ENCODE measurements around the gene FIP1L1. TPM values are rescaled to one million over a fixed set of nuclear protein-coding genes. Genes with fewer than 3 reads are reported as not detected.

FIP1L1 gene
- total RNA-seq, 1 donor from 2014 or later: 115 TPM

DNA sequence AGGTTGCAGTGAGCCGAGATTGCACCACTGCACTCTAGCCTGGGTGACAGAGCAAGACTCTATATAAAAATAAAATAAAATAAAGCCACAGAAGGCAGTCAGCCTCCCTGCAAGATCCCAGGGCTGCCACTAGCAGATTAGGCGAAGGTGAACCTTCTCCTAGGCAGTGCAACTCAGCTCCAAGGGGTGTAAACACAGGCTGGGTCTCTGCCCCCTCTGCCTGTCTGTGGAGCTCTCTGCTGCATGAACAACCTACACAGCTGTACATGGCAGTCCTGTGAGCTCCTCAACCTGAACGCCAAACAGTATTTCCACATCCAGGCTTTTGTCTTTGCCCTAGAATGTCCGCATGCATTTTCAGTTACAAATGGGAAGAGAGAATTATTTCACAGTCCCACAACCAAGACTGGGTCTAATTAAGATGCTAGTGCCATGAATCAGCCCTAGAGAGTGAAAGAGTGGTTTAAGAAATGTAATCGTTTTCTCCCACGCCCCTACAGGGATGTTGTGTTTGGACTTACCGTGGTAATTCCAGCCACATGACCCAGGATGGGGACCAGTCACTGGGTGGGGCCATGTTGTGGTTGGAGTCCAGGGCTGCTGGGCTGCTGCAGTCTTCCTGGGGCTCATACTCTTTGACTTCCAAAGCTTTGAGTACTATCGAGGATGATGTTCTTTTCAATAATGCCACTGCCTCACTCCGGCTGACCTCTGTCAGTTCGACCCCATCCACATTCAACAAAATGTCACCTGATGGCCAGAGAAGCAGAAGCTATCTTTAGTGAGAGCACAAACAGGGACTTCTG, 99.0 kb downstream of the FIP1L1 start:
- no peak for DNase-seq

DNA sequence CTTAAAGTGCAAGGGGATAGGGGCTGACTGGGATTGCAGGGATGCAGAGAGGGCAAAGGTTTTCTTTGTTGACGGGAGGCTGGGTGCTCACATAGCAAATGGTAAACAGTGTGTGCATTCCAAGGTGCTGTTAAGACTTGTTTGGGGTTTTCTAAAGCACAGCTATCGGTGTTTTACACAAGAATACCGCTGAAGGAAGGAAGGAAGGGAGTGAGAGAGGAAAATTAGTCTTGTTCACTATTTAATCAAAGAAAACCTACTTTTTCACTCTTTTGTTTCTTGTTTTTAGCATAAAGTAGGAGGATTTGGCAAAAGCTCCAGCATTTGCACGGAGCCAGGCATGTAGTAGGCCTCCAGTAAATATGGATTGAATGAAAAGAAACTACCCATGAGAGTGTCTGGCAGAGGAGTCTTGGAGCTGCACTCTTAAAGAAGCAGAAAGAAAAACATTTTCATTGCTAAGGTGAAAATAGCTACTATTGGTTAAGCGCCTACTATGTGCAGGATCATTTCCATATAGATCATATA, 99.7 kb downstream of the FIP1L1 start:
- no peak for DNase-seq

DNA sequence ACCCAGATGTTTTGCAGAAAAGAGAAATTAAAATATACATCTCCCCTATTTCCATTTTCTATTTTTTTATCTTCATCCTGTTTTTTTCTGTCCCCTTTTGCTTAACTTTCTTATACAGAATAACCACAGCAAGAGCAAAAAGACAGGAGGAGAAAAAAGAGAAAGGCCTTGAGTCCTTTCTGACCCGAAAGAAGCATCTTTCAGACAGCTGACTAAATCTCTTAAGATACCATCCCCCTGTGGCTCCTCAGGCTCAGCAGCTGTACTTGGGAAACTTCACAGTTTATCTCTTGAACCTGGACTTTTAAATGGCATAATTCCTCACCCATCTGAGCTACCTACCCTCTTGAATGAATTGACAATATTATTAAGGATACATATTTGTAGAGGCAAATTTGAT, 100.2 kb downstream of the FIP1L1 start:
- no peak for DNase-seq

DNA sequence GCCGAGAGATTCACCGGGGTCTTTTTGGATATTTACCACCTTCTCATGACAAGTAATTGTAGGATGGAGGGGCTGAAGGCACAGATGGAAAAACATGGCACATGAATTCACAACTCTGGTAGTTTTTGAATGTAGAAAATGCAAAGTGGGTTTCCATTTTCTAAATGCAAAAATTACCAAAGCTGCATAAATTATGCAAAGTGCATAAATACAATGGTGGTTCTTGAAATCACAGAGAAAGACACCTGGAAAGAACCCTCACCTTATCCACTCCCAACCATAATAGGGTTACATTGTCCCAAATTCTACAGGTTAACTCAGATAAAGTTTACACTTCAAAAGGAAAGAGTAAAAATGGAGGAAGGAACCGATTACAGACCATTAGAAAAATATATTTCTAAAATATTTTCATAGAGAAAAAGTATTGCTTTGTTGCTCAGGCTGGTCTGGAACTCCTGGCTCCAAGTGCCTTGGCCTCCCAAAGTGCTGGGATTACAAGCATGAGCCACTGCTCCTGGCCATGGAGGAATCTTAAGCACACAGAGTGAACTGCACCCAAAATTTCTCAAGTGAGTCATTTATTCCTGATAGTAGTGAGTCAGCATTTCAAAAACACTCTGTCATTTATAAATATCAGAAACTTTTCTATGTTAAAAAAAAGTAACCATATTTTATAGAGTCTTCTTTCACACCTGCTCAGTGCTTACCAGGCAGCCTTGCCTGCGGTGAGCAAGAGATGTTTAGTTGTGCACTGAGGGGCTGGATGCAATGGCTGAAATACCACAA, 101.4 kb downstream of the FIP1L1 start:
- no peak for DNase-seq

DNA sequence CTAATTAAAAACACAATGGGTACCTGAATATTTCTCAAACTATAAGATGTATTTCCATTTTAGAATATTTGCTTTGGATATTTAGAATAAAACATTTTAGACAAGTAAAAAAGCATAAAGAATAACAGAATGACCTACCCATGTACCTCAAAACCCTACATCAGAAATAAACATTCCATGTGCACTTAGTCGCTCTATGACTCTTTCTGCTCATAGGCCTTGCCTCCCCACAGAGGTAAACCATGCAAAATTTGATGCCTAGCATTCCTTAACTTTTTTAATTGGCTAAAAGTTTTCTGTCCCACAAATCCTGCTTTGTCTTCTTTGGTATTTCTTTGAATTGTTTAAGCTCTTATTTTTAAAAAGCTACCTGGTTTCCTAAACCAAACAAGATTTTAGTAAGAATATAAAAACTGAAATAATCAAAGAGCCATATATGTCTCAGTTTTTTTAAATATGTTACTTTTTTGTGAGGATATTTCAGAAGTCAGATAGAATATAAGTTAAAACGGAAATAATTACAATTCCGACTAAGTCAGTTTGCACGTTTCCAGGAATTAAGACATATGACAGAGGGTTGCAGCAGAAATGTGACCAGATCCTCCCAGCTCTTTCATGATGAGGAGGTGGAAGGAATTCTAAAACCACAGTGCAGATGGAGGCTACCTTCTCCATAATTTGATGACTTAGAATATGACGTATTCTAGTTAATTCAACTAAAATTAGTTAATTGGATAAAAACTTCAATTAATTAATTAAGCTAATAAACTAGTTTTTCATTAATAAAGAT, 102.5 kb downstream of the FIP1L1 start:
- no peak for DNase-seq

DNA sequence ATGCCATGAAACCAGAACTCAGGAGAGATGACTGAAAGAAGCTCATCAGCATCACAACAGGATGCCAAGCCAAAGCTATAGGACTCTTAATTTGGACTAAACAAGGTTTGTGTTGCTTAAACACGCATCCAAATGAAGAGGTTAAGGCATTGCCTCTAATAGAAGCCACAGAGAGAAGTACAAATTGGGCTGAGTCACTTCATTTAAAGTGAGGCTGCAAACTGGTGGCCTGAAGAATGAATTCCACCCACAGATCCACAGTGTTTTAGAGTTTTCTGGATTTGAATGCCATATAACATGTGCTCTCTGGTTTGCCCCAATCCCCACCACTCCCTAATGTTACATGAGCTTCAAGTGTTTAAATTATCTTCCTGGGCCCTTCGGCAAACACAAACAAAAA, 103.5 kb downstream of the FIP1L1 start:
- DNase-seq: no peak

DNA sequence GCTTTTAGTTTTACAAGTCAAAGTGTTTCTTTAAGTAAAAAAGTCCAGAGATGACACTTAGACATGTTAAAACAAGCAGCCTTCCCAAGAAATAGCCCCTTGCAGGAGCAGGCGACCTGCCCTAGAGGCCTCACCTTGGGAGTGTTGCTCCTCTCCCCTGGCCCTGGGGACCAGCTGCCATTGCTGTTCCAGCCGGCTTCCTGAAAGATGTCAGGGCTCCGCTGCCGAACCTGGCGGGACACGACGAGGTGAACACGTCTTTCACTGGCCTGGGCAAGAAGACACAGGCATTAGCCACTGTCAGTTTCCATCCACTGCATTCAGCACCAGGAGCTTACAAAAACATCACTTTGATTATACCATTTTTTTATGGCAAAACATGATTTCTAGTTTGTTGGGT, 104.1 kb downstream of the FIP1L1 start:
- DNase-seq: no peak

DNA sequence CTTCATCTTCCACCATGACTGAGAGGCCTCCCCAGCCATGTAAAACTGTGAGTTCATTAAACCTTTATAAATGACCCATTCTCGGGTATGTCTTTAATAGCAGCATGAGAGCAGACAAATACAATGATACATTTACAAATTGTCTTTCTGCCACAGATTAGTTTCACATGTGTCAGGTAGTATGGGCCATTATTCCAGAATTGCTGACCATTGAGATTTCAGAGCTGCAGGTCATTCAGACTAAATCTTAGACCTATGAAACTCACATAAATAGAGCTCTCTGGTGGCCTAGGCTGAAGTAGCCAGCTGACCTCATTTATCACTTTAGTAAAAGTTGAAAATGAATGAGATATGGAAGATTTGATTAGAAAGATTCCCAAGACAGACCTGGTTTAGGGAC, 105.8 kb downstream of the FIP1L1 start:
- no peak for DNase-seq

DNA sequence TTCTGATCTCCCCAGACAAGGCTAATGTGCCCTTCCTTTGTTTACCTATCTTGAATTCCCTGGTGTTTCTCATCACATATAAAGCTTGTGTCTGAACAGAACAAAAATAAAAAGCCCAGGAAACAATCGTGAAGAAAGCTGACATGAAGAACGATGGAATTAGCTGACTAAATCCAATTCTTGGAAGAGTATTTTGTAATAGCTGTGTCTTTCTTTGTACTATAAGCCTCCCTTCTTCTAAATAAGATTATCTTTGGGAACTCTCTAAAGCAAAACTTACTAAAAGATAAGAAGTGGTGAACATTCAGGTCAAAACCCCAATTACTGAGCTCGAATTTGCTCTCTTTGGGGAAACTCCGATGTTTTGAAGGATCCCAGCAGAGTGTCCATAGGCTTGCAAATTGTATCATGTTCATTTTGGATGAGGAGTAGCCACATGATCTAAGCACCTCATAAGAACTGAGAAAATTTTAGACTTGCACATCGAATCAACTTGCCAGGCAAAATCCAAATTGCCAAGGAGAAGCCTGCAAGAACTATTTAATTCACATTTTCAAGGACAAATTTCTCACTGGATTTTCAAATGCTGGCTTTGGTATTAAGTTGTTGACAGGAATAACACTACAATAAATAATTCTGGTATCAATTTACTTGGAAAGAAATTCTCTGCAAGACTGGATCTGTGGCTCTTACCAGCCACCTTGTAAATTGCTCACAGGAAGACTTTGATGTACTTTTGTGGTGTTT, 107.6 kb downstream of the FIP1L1 start:
- DNase-seq: no peak

DNA sequence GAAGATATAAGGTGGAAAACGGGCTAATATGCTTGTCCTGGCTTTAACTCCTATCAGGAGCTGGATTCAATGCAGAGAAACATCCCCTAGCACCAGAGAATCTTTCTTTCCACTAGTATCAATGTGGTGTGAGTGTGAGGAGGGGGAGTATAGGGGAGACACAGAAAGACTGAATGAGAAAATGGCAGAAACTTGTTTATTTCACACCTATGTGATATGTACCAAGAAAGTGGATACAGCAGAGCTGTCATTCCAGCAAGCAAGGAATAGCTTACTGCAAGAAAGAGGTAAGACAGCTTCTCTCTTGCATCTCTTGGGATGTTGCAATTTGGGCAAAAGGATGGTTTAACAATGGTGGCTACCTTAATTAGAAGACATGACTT, 108.2 kb downstream of the FIP1L1 start:
- DNase-seq: no peak

DNA sequence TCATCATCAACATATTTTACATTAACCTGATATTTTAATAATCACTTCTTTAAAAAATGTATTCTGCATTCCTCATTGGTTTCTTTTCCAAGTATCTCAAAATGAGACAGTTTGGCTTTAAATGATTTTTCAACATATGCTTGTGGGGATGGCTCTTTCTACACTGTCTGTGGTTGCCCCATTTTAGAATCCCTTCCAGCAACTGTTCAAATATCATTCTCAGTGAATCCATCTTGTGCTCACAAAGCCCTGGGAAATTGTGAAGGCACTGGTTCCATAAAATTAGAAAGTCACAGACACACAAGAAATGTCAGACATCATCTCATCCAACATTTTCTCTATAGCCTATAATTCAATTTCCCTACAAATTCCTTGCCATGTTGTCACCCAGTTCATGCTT, 110.3 kb downstream of the FIP1L1 start:
- no peak for DNase-seq

DNA sequence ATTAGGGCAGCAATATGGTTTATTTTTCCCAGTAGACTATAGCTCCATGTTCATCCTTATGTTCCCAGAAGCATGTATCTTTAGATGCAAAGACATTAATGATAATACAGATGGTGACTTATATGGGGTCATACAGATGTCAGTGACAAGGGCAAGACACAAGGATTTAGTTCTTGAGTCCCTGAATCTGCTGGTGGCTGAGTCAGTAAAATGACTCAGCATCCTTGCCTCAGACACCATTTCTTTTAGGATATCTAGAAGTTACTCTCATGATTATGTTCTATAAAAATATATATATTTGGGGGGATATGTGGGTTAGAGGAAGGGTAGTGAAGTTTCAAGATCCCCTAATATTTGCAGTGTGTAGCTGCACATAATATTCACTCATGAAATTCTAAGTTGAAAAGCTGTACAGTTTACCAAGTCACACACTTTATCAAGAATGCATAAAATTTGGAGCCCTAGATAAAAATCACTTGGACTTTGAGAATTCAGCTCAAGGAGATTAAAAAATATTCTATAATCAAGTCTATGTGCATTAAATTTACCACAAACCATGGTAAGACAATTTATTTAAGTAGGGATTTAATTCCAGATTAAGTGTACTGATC, 111.9 kb downstream of the FIP1L1 start:
- DNase-seq: no peak

DNA sequence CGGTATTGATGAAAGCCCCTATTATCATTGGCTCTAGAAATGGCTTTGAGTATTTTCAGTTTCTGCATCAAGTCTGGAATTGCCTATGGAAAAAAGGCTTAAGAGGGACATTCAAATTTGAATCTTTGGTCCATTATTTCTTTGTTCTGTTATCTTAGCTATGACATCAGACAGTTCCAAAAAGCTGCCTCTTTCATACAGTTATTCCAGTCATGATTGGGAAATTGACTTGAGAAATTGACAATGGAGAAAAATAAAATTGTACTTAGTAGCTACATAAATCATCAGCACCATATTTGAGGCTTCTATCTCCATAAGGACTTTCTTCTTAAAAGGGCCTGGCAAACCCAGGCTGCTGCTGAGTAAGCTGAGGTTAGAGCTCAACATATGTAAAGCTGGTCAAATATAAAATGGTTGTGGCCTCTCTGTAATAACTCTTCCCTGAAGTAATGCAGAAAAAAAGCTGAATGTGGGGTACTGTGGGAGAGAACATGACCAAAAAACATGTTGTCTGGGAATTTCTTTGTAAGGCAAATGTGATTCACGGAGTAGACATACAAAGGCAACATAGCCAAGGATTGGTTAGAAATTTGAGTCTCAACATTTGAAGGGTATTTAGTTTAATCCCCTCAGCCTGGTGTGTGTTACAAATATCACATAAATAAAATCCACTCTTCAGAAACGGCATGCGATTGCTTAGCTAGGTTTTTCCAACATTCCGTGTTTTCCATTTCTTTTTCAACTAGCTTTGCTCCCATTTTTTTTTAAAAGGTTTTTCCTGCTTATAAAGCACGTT, 112.9 kb downstream of the FIP1L1 start:
- DNase-seq: no peak

DNA sequence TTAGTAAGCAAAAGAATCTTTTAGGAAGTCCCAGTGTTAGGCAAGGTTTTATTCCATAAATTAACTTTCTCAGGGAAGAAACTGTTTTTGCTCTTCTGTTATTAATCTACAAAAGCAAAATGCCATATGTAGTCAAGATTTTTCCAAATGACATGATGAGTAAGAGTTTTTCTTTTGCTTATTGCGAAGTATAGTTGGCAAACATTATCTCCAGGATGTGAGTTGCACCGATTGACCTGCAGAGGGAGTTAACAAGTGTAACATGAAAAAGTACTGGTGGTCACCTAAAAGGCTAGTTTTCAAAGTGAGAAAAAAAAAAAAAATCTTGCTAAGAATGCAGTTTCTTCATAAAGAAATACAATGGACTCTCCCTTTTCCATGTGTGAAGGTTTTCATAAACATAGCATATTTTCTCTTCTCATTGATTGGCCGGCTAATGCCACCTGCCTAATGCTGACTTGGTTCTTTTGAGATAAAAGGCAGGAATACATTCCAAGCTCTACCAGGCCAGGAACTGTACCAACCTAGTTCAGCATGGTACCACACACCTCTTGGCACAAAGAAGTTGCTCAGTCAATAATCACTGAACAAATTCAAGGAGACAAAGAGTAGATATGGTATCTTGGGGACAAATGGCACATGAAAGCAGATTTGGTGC, 113.7 kb downstream of the FIP1L1 start:
- DNase-seq: no peak

DNA sequence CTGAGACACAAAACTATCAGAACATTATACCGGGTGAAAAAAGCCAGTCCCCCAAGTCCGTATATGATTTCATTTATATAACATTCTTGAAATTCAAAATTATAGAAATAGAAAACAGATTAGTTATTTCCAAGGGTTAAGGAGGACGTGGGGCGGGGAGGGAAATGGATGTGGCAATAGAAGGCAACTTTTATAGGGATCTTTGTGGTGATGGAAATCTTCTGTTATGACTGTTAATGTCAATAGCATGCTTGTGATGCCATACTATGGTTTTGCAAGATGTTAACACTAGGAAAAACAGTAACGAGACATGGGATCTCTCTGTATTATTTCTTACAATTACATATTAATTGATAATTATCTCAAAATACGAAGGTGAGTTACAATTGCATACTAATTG, 117.4 kb downstream of the FIP1L1 start:
- no peak for DNase-seq

DNA sequence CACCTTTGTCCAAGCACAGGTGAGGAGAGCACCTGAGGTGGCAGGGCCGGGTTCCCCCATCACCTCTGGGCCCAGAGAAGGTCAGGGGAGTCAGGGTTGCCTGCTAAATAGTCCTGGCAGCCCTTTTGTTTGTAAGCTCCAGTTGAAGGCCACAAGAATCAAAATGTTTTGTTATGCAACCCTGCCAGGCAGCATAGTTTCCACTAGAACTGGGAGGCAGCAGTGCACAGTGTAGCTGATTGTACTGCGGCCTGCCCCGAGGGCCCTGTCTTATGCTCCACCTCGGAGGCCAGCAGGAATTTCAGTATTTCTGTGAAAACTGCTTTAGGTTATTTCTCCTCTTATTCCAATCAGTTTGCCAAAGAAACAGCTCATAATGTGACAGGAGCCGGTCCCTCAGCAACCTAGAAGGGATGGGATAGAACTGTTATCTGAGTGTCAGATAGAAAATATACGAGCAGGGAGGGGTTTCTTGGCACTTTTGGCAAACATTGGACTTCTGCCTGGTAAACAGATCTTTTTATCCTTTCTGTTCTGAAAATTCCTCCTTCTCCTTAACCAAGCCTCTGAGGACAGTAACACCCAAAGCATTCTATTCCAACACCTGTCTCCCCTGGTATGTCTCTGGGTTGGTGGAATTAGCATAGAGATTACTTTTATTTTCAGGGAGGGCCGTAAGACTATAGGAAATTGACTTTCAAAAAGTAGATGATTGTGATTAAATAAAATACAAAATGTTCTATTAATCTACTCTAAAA, 120.2 kb downstream of the FIP1L1 start:
- DNase-seq: no peak

DNA sequence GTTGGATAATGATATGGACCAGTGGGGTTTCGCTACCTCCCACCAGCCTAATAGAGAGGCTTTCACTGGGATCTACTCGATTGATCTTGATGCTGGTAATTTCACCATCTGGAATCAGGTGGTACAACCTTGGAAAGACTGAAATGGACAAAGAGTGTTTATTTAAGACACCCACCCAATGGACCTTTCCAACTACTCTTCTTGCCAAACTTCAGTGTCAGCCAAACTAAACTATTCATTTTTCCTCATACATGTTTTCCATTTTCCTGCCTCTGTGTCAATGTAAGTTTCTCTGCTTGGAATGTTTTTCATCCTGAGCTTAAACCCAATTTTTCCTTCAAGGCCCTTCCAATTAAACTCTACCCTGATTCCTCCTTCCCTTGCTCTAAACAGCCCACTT, 121.3 kb downstream of the FIP1L1 start:
- DNase-seq: no peak

DNA sequence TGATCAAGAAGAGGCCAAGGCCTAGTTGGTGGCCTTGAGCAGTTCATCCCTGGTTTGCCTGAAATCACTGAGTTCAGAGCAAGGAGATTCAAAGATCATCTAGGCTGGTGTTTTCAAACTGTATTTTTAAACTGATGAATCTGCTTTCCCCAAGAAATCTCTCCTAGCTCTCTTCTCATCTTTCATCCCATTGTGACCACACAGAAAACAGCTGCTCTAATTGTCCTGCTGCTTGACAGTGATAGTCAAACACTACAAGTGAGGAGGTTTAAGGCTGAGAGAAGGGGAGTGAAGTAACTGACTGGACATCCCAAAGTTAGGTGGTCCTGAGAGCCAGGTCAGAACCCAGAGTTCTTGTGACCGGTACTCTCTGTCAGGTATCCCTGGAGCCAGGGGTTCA, 122.3 kb downstream of the FIP1L1 start:
- no peak for DNase-seq

DNA sequence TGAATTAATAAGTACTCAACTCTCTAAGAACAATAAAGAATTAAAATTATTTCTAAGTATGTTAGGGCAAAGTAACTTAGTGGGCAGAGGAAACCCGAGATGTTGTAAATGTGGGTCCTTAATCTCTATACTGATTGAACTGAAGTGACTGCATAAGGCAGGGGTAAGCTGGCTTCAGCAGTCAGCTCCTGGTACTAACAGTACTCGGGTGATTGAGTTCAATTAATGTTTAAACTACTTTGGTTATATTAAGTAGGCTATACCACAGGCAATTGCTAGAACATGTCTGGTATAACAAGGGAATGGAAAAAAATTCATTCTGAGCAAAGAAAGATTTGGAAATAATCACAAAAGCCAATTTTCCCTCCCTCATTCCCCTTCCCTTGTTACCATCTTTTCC, 123.1 kb downstream of the FIP1L1 start:
- DNase-seq: no peak
